HepG2 (cell line): Measurements from ENCODE around the gene TFRC. TPM values are rescaled to one million over a fixed set of nuclear protein-coding genes. Genes with fewer than 3 reads are reported as not detected.

Source experiments
- ATAC-seq: fragments of 200-7000 bp; cut with Tn5 transposase; 3 replicates; pipeline ENCODE4 v1.9.1; 2020; ENCODE audit warnings: mild to moderate bottlenecking, moderate library complexity
- BruUV-seq: library from RNA; stranded (reverse); fragments of 400-500 nt; replicated peaks from 2 replicates; lab custom pipeline; 2021; lab: Mats Ljungman, UMichigan
- CTCF ChIA-PET: fragments of 300-600 bp; formaldehyde crosslinking; extraction: SDS; loops from one replicate; lab custom pipeline; 2021; ENCODE audit warnings: low total read pairs, inconsistent platforms, low intra/inter-chr PET ratio; lab: Yijun Ruan, JAX
- POLR2A ChIA-PET: fragments of 350-600 bp; sonication (Branson Sonifier 250); formaldehyde crosslinking; loops from one replicate; lab custom pipeline; 2020; ENCODE audit warnings: antibody characterized with exemption, inconsistent platforms; lab: Yijun Ruan, JAX
- DNase-seq: peaks from one replicate; pipeline ENCODE4 v3.0.0-alpha.2; 2015; ENCODE audit warnings: low spot score
- FAIRE-seq: peaks from 3 replicates; lab custom pipeline; 2011; peaks lifted over from hg19 to GRCh38; lab: Jason Lieb, UNC
- H2AFZ ChIP-seq: one replicate; pipeline ENCODE4 v1.6.1; 2011; ENCODE audit warnings: low read length, inconsistent platforms
- H3K27ac ChIP-seq: fragments of 300-600 bp; 3 replicates; pipeline ENCODE4 v1.8.0; 2011; ENCODE audit warnings: mixed run types, mild to moderate bottlenecking, mixed read lengths, low read length, inconsistent platforms; ENCODE audit not compliant: insufficient read depth; ENCODE audit errors: extremely low read length
- H3K27me3 ChIP-seq, 2 experiments: fragments of 200-600 bp in 1 of 2; 2 replicates in 1 of 2; 3 replicates in 1 of 2; pipeline versions ENCODE4 v1.6.0 to v1.8.0; 2011; ENCODE audit warnings: low read length in 2 of 2, mild to moderate bottlenecking in 2 of 2, moderate library complexity in 2 of 2, inconsistent platforms in 1 of 2; ENCODE audit not compliant: insufficient read depth in 2 of 2, control insufficient read depth in 1 of 2
- H3K36me3 ChIP-seq, 2 experiments: fragments of 200-600 bp in 1 of 2; replicated peaks in 1 of 2; 2 replicates in 1 of 2; 3 replicates in 1 of 2; pipeline versions ENCODE4 v1.5.1 to v1.8.0; 2011; ENCODE audit warnings: low read length in 2 of 2, inconsistent platforms in 1 of 2; ENCODE audit not compliant: insufficient read depth in 2 of 2, control insufficient read depth in 1 of 2
- H3K4me1 ChIP-seq: 2 replicates; pipeline ENCODE4 v1.5.1; 2012; ENCODE audit warnings: low read length, inconsistent platforms; ENCODE audit not compliant: insufficient read depth
- H3K4me2 ChIP-seq: 2 replicates; pipeline ENCODE4 v1.6.0; 2011; ENCODE audit warnings: low read depth, low read length, inconsistent platforms
- H3K4me3 ChIP-seq, 3 experiments: fragments of 200-600 bp in 1 of 3; sonication (generic), shearing (Covaris generic) in 1 of 3; replicated peaks in 1 of 3; 2 replicates each; pipeline ENCODE4 v1.5.1; 2011 to 2016; ENCODE audit warnings: low read length in 3 of 3, inconsistent platforms in 2 of 3, low read depth in 2 of 3, mild to moderate bottlenecking in 2 of 3, control low read depth in 1 of 3, mixed read lengths in 1 of 3; ENCODE audit not compliant: insufficient read depth in 1 of 3
- H3K79me2 ChIP-seq: one replicate; pipeline ENCODE4 v1.6.1; 2011; ENCODE audit warnings: low read length, inconsistent platforms; ENCODE audit not compliant: insufficient read depth
- H3K9ac ChIP-seq: 2 replicates; pipeline ENCODE4 v1.6.0; 2011; ENCODE audit warnings: mild to moderate bottlenecking, low read depth, low read length, inconsistent platforms; ENCODE audit not compliant: insufficient read depth
- H3K9me3 ChIP-seq: 2 replicates; pipeline ENCODE4 v1.5.1; 2012; ENCODE audit warnings: mild to moderate bottlenecking, low read length
- H4K20me1 ChIP-seq: 2 replicates; pipeline ENCODE4 v1.6.0; 2011; ENCODE audit warnings: inconsistent platforms, mild to moderate bottlenecking, low read length, moderate library complexity; ENCODE audit not compliant: insufficient read depth
- ZNF20 ChIP-seq: sonication (generic); formaldehyde crosslinking; IDR thresholded peaks from 2 replicates; pipeline ENCODE4 v1.4.0; 2020; ENCODE audit warnings: mild to moderate bottlenecking, moderate library complexity, missing genetic modification reagents
- WGBS: methylation state at CpG from one replicate; pipeline ENCODE4 v1.1.6; 2017; ENCODE audit warnings: low lambda C conversion rate; 5-methylcytosine and 5-hydroxymethylcytosine counted together
- in situ Hi-C: cut with HindIII; loops from 2 replicates; pipeline ENCODE4 v1.10.0; 2017; ENCODE audit warnings: low pct_unique_long_range_greater_than_20kb; ENCODE audit not compliant: extremely low pct_ligation_motif_present
- intact Hi-C: fragments of 100-400 bp; cut with micrococcal nuclease; formaldehyde crosslinking; loops from one replicate; pipeline ENCODE4 v1.10.0; 2022; ENCODE audit not compliant: unreplicated experiment
- polyA plus RNA-seq, 8 experiments: library from polyadenylated mRNA; depleted of rRNA in 3 of 8; stranded (reverse) in 7 of 8; unstranded in 1 of 8; fragments of >200 nt; fragmentation: Illumina TruSeq in 4 of 8; extraction: Trizol in 4 of 8; gene quantifications; 2 replicates each; pipeline versions ENCODE4 v1.2.1 to v1.2.3, GENCODE V29; 2011 to 2016; ENCODE audit warnings: low read depth in 4 of 8, missing spikeins in 1 of 8, mixed read lengths in 1 of 8; ENCODE audit not compliant: insufficient read depth in 1 of 8
- total RNA-seq, 5 experiments: library from RNA; depleted of rRNA; stranded (reverse); fragments of >200 nt; fragmentation: Illumina TruSeq; extraction: Trizol; gene quantifications; 2 replicates each; pipeline ENCODE4 v1.2.3, GENCODE V29; 2016; ENCODE audit warnings: low read depth in 1 of 5
- TF ChIP-seq, protein P1 (sequence below): sonication (generic); formaldehyde crosslinking; IDR thresholded peaks from 2 replicates; pipeline ENCODE4 v1.5.0; 2020; ENCODE audit warnings: missing genetic modification reagents
- TF ChIP-seq, protein P2 (sequence below): sonication (generic); formaldehyde crosslinking; IDR thresholded peaks from 2 replicates; pipeline ENCODE4 v1.4.0; 2020; ENCODE audit warnings: missing genetic modification reagents

TFRC gene
- total and polyA plus RNA-seq, 2 of the 13 experiments (the other 11 are each of a cell fraction or from before 2014, with no cell fraction given): 188 to 274 TPM

DNA sequence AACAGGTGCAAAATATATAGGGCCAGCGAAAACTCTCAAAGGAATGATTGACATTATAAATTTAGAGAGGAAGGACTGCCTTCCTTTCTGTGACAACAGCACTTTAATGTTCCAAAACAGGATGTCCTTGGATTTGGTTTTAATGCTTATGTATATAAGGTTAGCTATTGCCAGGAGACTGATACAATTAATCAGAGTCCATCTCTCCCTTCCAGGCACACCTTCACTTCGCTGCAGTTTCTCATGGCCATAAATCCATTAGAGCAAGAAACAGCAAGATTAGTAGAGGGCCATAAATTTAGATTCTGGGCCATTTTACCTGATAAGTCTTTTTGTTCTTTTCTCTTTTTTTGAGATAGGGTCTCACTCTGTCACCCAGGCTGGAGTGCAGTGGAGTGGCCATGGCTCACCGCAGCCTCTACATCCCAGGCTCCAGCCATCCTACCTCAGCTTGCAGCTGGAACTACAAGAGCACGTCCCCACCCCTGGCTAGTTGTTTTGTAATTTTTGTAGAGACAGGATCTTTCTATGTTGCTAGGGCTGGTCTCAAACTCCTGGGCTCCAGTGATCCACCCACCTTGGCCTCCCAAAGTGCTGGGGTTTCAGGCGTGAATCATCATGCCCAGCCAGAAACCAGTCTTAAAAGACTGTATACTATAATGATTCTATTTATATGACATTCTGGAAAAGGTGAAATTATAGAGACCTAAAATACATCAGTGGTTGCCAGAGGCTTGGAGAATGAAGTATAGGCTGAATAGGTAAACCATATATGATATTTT is 15.7 kb upstream of the TFRC start:
- no peak overlapping the region for H3K9ac ChIP-seq
- H3K4me1 ChIP-seq: no peaks in the 10 kb centered on the region
- peaks cover 0 to 5% of the 10 kb centered on the region in 2 experiments; a peak in 1 of 5 replicates for H3K27me3 ChIP-seq
- H3K36me3 ChIP-seq: no peaks in the 10 kb centered on the region
- POLR2A ChIA-PET: no interaction called here
- no peak overlapping the region for H2AFZ ChIP-seq
- no peaks in the 10 kb centered on the region for H3K79me2 ChIP-seq
- peaks cover under 1% of the 10 kb centered on the region; the same call in 1 of the 2 replicates for H3K9me3 ChIP-seq
- TF ChIP-seq, protein P1, sequence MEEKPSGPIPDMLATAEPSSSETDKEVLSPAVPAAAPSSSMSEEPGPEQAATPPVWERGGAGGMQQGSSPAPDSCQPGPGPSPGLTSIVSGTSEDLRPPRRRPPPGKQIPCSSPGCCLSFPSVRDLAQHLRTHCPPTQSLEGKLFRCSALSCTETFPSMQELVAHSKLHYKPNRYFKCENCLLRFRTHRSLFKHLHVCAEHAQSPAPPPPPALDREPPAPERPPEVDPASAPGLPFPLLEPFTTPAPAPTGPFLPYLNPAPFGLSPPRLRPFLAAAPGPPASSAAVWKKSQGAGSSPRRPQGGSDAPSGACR (CRISPR knock-in tag): no peak
- TF ChIP-seq, protein P2, sequence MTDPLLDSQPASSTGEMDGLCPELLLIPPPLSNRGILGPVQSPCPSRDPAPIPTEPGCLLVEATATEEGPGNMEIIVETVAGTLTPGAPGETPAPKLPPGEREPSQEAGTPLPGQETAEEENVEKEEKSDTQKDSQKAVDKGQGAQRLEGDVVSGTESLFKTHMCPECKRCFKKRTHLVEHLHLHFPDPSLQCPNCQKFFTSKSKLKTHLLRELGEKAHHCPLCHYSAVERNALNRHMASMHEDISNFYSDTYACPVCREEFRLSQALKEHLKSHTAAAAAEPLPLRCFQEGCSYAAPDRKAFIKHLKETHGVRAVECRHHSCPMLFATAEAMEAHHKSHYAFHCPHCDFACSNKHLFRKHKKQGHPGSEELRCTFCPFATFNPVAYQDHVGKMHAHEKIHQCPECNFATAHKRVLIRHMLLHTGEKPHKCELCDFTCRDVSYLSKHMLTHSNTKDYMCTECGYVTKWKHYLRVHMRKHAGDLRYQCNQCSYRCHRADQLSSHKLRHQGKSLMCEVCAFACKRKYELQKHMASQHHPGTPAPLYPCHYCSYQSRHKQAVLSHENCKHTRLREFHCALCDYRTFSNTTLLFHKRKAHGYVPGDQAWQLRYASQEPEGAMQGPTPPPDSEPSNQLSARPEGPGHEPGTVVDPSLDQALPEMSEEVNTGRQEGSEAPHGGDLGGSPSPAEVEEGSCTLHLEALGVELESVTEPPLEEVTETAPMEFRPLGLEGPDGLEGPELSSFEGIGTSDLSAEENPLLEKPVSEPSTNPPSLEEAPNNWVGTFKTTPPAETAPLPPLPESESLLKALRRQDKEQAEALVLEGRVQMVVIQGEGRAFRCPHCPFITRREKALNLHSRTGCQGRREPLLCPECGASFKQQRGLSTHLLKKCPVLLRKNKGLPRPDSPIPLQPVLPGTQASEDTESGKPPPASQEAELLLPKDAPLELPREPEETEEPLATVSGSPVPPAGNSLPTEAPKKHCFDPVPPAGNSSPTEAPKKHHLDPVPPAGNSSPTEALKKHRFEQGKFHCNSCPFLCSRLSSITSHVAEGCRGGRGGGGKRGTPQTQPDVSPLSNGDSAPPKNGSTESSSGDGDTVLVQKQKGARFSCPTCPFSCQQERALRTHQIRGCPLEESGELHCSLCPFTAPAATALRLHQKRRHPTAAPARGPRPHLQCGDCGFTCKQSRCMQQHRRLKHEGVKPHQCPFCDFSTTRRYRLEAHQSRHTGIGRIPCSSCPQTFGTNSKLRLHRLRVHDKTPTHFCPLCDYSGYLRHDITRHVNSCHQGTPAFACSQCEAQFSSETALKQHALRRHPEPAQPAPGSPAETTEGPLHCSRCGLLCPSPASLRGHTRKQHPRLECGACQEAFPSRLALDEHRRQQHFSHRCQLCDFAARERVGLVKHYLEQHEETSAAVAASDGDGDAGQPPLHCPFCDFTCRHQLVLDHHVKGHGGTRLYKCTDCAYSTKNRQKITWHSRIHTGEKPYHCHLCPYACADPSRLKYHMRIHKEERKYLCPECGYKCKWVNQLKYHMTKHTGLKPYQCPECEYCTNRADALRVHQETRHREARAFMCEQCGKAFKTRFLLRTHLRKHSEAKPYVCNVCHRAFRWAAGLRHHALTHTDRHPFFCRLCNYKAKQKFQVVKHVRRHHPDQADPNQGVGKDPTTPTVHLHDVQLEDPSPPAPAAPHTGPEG (CRISPR knock-in tag): no peak
- no peak for TF ChIP-seq ZNF20
- TF ChIP-seq, all 625 proteins: peak for 0
- 45% methylated on average over 5 of the region's 5 CpGs for WGBS
- DNase-seq (no peak), FAIRE-seq (no peak), ATAC-seq (no peak)
- Histone ChIP-seq H4K20me1 (no peaks in the 10 kb centered on the region), H3K27ac (no peak overlapping the region), H3K4me2 (no peak overlapping the region), H3K4me3 (no peak overlapping the region)
- BruUV-seq: no TSS peak
- CTCF ChIA-PET: no interaction called here
- intact Hi-C loops (no loop called here), in situ Hi-C loops (no loop called here)
